Breast epithelium (tissue), 3 donors: ENCODE data around the gene NCOA1.

Experiments
- CTCF ChIP-seq, 3 donors: fragments of 450-650 bp; IDR thresholded peaks; one replicate each; pipeline ENCODE4 v1.5.1; 2016 to 2017; ENCODE audit warnings: antibody characterized with exemption in 3 of 3, mild to moderate bottlenecking in 3 of 3, moderate library complexity in 3 of 3
- POLR2A ChIP-seq: fragments of 450-650 bp; IDR thresholded peaks from one replicate; pipeline ENCODE4 v1.6.1; 2016; ENCODE audit warnings: antibody characterized with exemption, mild to moderate bottlenecking, moderate library complexity
- POLR2AphosphoS5 ChIP-seq, 3 donors: sonication (generic); formaldehyde crosslinking; IDR thresholded peaks; one replicate each; pipeline ENCODE4 v1.6.1; 2017; ENCODE audit warnings: antibody characterized with exemption in 3 of 3

GRCh38 chr2:24514820-24515219 lies 23.8 kb downstream of the NCOA1 start:
- TF ChIP-seq CTCF (IDR thresholded peaks at IDR 0.05): no peak
- TF ChIP-seq POLR2A: no peak
- TF ChIP-seq POLR2AphosphoS5 (IDR thresholded peaks at IDR 0.05): no peak
